Natural killer cell (primary cell): Measurements from ENCODE around the gene WNT7A. TPM values are rescaled to one million over a fixed set of nuclear protein-coding genes. Genes with fewer than 3 reads are reported as not detected.

Experiments
- ATAC-seq, 3 donors: fragments of 150-1000 bp in 2 of 3; fragments of 200-7000 bp in 1 of 3; cut with Tn5 transposase; 1 replicate in 1 of 3; 2 replicates in 2 of 3; pipeline ENCODE4 v1.10.0; 2021; ENCODE audit warnings: mild to moderate bottlenecking in 2 of 3, moderate library complexity in 2 of 3
- DNase-seq, 2 donors: peaks; one replicate each; pipeline versions ENCODE4 v3.0.0 to v3.0.0-alpha.2; 2013 to 2021; ENCODE audit warnings: mixed read lengths in 1 of 2
- H3K27ac ChIP-seq: one replicate; pipeline ENCODE4 v1.5.1; 2013; ENCODE audit warnings: mild to moderate bottlenecking, low read length
- H3K27me3 ChIP-seq: one replicate; pipeline ENCODE4 v1.6.1; 2013; ENCODE audit warnings: low read length; ENCODE audit not compliant: control insufficient read depth, insufficient read depth
- H3K36me3 ChIP-seq: one replicate; pipeline ENCODE4 v1.6.1; 2013; ENCODE audit warnings: low read length; ENCODE audit not compliant: control insufficient read depth, insufficient read depth
- H3K4me1 ChIP-seq: one replicate; pipeline ENCODE4 v1.6.1; 2013; ENCODE audit warnings: low read length; ENCODE audit not compliant: control insufficient read depth, insufficient read depth
- H3K4me3 ChIP-seq: one replicate; pipeline ENCODE4 v1.5.1; 2013; ENCODE audit warnings: low read length
- H3K9me3 ChIP-seq: one replicate; pipeline ENCODE4 v1.6.1; 2013; ENCODE audit warnings: low read length; ENCODE audit not compliant: control insufficient read depth, insufficient read depth
- H3K27ac Mint-ChIP-seq, 2 donors: one replicate each; pipeline ENCODE4 v1.8.0; 2022; ENCODE audit warnings: mild to moderate bottlenecking in 2 of 2, mixed read lengths in 2 of 2, moderate library complexity in 1 of 2
- H3K27me3 Mint-ChIP-seq, 2 donors: one replicate each; pipeline ENCODE4 v1.8.0; 2022; ENCODE audit warnings: low read depth in 2 of 2, mixed read lengths in 2 of 2
- H3K36me3 Mint-ChIP-seq: one replicate; pipeline ENCODE4 v1.8.0; 2022; ENCODE audit warnings: mixed read lengths
- H3K4me1 Mint-ChIP-seq, 2 donors: one replicate each; pipeline ENCODE4 v1.8.0; 2022; ENCODE audit warnings: mixed read lengths in 2 of 2
- H3K4me3 Mint-ChIP-seq: one replicate; pipeline ENCODE4 v1.8.0; 2022; ENCODE audit warnings: mild to moderate bottlenecking, moderate library complexity, mixed read lengths
- H3K9me3 Mint-ChIP-seq, 2 donors: one replicate each; pipeline ENCODE4 v1.8.0; 2022; ENCODE audit warnings: mixed read lengths in 2 of 2
- WGBS: methylation state at CpG from one replicate; pipeline ENCODE4 v1.1.7; 2013; ENCODE audit warnings: missing lambda C conversion rate; ENCODE audit not compliant: insufficient coverage; 5-methylcytosine and 5-hydroxymethylcytosine counted together
- intact Hi-C: fragments of 100-400 bp; cut with micrococcal nuclease; formaldehyde crosslinking; loops from one replicate; pipeline ENCODE4 v1.14.2; 2022
- total RNA-seq, 4 donors: library from RNA; stranded (reverse); fragments of 120-200 nt in 1 of 4; gene quantifications; one replicate each; pipeline versions ENCODE4 v1.2.3 to v1.2.4, GENCODE V29; 2013 to 2022
- TF ChIP-seq, protein P1 (sequence below): fragments of 200-600 bp; IDR thresholded peaks from one replicate; pipeline ENCODE4 v1.8.0; 2022; ENCODE audit warnings: antibody characterized with exemption

The WNT7A gene
- total RNA-seq, 3 donors from 2014 or later (not counting 1 experiment from before 2014, with no cell fraction given), result 0.18 to 0.45 TPM; not detected in 1

DNA sequence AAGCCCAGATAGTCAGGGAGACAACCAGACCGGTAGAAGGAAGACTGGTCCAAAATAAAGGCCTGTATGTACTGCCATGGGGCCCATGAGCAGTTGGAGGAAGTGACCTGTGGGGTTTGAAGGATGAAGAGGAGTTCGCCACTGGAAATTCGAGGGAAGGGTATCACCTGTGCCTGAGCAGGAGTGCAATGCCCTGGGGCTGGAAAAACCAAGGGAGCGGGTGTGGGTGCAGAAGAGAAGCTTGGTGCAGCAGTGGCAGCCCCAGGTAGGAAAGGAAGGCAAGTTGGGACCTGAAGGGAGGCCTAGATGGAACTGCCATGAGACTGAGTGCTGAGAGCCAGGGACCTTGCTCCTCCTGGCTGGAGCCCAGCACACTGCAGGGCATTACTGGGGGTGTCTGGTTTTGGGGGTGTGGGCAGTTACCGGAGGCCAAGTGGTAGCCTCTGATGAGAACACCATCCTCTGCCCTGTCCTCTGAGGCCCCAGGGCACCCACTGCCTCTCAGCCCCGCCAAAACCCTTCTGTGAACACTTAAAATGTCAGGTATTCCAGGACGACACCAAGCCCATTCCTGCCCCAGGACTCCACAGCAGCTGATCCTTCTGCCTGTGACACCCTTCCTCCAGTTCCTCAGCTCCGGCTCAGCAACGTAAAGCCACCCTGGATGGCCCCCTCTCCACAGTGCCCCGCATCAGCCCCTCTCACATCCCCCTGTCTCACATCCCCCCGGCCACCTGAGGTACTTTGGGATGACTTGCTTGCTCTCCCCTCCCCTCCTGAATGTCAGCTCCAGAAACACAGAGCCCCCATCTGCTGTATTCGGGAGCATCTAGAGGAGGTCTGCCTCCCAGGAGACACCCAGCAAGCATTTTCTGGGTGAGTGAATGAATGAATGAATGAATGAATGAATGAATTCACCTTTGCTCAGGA lies 42.9 kb downstream of the WNT7A start:
- Histone ChIP-seq H3K9me3 (no peaks in the 10 kb centered on the region), H3K4me3 (no peak overlapping the region), H3K36me3 (no peaks in the 10 kb centered on the region), H3K27ac (no peak overlapping the region), H3K27me3 (no peaks in the 10 kb centered on the region), H3K4me1 (no peaks in the 10 kb centered on the region)
- H3K27me3 Mint-ChIP-seq, result peaks cover 0 to 12% of the 10 kb centered on the region in 2 donors
- H3K36me3 Mint-ChIP-seq, result no peaks in the 10 kb centered on the region
- TF ChIP-seq, protein P1, sequence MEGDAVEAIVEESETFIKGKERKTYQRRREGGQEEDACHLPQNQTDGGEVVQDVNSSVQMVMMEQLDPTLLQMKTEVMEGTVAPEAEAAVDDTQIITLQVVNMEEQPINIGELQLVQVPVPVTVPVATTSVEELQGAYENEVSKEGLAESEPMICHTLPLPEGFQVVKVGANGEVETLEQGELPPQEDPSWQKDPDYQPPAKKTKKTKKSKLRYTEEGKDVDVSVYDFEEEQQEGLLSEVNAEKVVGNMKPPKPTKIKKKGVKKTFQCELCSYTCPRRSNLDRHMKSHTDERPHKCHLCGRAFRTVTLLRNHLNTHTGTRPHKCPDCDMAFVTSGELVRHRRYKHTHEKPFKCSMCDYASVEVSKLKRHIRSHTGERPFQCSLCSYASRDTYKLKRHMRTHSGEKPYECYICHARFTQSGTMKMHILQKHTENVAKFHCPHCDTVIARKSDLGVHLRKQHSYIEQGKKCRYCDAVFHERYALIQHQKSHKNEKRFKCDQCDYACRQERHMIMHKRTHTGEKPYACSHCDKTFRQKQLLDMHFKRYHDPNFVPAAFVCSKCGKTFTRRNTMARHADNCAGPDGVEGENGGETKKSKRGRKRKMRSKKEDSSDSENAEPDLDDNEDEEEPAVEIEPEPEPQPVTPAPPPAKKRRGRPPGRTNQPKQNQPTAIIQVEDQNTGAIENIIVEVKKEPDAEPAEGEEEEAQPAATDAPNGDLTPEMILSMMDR, result no peak
- no peak for DNase-seq
- intact Hi-C loops, result no loop called here
- no peak overlapping the region for H3K27ac Mint-ChIP-seq
- 87% methylated on average over 12 of the region's 12 CpGs for WGBS
- no peak overlapping the region for H3K4me3 Mint-ChIP-seq
- H3K4me1 Mint-ChIP-seq, result peaks cover 0 to 6% of the 10 kb centered on the region in 2 donors
- no peak for ATAC-seq
- H3K9me3 Mint-ChIP-seq, result no peaks in the 10 kb centered on the region

GRCh38 chr3:13835246-13835645 lies 44.6 kb downstream of the WNT7A start:
- 89% methylated on average over 9 of the region's 9 CpGs for WGBS
- H3K27me3 Mint-ChIP-seq, result peaks cover 0 to 12% of the 10 kb centered on the region in 2 donors

GRCh38 chr3:13834258-13835035 lies 45.4 kb downstream of the WNT7A start:
- ATAC-seq (no peak), DNase-seq (no peak)
- Mint-ChIP-seq H3K36me3 (no peaks in the 10 kb centered on the region), H3K9me3 (no peaks in the 10 kb centered on the region), H3K27ac (no peak overlapping the region), H3K27me3 (peaks cover 0 to 12% of the 10 kb centered on the region in 2 donors), H3K4me3 (no peak overlapping the region), H3K4me1 (peaks cover 0 to 6% of the 10 kb centered on the region in 2 donors)
- no peaks in the 10 kb centered on the region for H3K36me3 ChIP-seq
- H3K4me1 ChIP-seq, result no peaks in the 10 kb centered on the region
- no peaks in the 10 kb centered on the region for H3K27me3 ChIP-seq
- intact Hi-C loops, result no loop called here
- H3K27ac ChIP-seq, result no peak overlapping the region
- TF ChIP-seq, protein P1, result no peak
- H3K4me3 ChIP-seq, result no peak overlapping the region
- no peaks in the 10 kb centered on the region for H3K9me3 ChIP-seq
- 83% methylated on average over 14 of the region's 14 CpGs for WGBS

More at GRCh38 chr3:13835246-13835645, 44.6 kb downstream of the WNT7A start:
- intact Hi-C loops, result no loop called here
- ATAC-seq (no peak), DNase-seq (no peak)
- Mint-ChIP-seq H3K4me1 (peaks cover 0 to 6% of the 10 kb centered on the region in 2 donors), H3K9me3 (no peaks in the 10 kb centered on the region), H3K27ac (no peak overlapping the region), H3K36me3 (no peaks in the 10 kb centered on the region), H3K4me3 (no peak overlapping the region)
- TF ChIP-seq, protein P1, result no peak
- Histone ChIP-seq H3K27me3 (no peaks in the 10 kb centered on the region), H3K9me3 (no peaks in the 10 kb centered on the region), H3K4me3 (no peak overlapping the region), H3K4me1 (no peaks in the 10 kb centered on the region), H3K36me3 (no peaks in the 10 kb centered on the region), H3K27ac (no peak overlapping the region)
